ENCODE results near the gene FAM9C. TPM values are rescaled to one million over a fixed set of nuclear protein-coding genes. Genes with fewer than 3 reads are reported as not detected.

FAM9C gene
- total and polyA plus RNA-seq, 9 of the 15 experiments (the other 6 are each of a cell fraction or from before 2014, with no cell fraction given), result not detected

DNA sequence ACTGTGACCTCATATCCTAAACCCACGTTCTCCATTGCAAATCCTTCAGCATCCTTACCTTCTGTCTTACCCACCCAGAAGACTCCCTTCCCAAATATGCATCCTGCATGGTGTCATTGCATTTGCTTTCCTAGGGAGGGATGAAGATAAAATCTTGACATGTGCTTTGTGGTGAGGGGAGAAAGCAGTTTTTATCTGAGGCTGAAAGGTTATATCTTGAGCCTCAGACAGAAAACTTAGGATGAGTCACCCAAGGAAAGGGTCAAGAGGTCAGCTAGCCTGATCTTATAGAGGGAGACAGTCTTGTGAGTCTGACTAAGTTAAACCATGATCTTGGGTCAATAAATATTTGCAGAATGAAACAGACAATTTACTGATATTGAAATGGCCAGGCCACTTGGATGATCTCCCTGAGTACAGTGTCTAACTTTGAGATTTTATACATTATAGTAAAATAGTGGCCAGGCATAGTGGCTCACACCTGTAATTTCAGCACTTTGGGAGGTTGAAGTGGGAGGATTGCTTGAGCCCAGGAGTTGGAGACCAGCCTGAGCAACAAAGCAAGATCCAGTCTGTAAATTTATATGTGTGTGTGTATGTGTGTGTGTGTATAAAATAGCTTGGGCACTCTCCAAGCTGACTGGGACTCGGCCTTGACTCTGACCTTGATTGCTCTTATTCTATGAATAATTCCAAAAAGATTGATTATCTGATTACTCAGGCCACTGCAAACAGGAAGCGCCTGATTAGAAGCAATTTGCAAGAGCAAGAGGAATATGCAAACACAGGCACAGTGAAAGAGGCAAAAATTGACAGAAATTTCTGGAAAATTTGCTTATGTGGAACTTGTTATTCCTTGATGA lies 15.4 kb upstream of the FAM9C start (continued):
- TF ChIP-seq, protein P1, sequence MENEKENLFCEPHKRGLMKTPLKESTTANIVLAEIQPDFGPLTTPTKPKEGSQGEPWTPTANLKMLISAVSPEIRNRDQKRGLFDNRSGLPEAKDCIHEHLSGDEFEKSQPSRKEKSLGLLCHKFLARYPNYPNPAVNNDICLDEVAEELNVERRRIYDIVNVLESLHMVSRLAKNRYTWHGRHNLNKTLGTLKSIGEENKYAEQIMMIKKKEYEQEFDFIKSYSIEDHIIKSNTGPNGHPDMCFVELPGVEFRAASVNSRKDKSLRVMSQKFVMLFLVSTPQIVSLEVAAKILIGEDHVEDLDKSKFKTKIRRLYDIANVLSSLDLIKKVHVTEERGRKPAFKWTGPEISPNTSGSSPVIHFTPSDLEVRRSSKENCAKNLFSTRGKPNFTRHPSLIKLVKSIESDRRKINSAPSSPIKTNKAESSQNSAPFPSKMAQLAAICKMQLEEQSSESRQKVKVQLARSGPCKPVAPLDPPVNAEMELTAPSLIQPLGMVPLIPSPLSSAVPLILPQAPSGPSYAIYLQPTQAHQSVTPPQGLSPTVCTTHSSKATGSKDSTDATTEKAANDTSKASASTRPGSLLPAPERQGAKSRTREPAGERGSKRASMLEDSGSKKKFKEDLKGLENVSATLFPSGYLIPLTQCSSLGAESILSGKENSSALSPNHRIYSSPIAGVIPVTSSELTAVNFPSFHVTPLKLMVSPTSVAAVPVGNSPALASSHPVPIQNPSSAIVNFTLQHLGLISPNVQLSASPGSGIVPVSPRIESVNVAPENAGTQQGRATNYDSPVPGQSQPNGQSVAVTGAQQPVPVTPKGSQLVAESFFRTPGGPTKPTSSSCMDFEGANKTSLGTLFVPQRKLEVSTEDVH (IDR thresholded peaks at IDR 0.05; ENCODE audit: low read depth, partially characterized antibody), result no peak
- TF ChIP-seq, protein P2, sequence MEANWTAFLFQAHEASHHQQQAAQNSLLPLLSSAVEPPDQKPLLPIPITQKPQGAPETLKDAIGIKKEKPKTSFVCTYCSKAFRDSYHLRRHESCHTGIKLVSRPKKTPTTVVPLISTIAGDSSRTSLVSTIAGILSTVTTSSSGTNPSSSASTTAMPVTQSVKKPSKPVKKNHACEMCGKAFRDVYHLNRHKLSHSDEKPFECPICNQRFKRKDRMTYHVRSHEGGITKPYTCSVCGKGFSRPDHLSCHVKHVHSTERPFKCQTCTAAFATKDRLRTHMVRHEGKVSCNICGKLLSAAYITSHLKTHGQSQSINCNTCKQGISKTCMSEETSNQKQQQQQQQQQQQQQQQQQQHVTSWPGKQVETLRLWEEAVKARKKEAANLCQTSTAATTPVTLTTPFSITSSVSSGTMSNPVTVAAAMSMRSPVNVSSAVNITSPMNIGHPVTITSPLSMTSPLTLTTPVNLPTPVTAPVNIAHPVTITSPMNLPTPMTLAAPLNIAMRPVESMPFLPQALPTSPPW (CRISPR knock-in tag; IDR thresholded peaks at IDR 0.05), result peak; percentile 43
- TF ChIP-seq, protein P3, sequence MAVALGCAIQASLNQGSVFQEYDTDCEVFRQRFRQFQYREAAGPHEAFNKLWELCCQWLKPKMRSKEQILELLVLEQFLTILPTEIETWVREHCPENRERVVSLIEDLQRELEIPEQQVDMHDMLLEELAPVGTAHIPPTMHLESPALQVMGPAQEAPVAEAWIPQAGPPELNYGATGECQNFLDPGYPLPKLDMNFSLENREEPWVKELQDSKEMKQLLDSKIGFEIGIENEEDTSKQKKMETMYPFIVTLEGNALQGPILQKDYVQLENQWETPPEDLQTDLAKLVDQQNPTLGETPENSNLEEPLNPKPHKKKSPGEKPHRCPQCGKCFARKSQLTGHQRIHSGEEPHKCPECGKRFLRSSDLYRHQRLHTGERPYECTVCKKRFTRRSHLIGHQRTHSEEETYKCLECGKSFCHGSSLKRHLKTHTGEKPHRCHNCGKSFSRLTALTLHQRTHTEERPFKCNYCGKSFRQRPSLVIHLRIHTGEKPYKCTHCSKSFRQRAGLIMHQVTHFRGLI (CRISPR knock-in tag; IDR thresholded peaks at IDR 0.05), result no peak
- TF ChIP-seq, protein P4, sequence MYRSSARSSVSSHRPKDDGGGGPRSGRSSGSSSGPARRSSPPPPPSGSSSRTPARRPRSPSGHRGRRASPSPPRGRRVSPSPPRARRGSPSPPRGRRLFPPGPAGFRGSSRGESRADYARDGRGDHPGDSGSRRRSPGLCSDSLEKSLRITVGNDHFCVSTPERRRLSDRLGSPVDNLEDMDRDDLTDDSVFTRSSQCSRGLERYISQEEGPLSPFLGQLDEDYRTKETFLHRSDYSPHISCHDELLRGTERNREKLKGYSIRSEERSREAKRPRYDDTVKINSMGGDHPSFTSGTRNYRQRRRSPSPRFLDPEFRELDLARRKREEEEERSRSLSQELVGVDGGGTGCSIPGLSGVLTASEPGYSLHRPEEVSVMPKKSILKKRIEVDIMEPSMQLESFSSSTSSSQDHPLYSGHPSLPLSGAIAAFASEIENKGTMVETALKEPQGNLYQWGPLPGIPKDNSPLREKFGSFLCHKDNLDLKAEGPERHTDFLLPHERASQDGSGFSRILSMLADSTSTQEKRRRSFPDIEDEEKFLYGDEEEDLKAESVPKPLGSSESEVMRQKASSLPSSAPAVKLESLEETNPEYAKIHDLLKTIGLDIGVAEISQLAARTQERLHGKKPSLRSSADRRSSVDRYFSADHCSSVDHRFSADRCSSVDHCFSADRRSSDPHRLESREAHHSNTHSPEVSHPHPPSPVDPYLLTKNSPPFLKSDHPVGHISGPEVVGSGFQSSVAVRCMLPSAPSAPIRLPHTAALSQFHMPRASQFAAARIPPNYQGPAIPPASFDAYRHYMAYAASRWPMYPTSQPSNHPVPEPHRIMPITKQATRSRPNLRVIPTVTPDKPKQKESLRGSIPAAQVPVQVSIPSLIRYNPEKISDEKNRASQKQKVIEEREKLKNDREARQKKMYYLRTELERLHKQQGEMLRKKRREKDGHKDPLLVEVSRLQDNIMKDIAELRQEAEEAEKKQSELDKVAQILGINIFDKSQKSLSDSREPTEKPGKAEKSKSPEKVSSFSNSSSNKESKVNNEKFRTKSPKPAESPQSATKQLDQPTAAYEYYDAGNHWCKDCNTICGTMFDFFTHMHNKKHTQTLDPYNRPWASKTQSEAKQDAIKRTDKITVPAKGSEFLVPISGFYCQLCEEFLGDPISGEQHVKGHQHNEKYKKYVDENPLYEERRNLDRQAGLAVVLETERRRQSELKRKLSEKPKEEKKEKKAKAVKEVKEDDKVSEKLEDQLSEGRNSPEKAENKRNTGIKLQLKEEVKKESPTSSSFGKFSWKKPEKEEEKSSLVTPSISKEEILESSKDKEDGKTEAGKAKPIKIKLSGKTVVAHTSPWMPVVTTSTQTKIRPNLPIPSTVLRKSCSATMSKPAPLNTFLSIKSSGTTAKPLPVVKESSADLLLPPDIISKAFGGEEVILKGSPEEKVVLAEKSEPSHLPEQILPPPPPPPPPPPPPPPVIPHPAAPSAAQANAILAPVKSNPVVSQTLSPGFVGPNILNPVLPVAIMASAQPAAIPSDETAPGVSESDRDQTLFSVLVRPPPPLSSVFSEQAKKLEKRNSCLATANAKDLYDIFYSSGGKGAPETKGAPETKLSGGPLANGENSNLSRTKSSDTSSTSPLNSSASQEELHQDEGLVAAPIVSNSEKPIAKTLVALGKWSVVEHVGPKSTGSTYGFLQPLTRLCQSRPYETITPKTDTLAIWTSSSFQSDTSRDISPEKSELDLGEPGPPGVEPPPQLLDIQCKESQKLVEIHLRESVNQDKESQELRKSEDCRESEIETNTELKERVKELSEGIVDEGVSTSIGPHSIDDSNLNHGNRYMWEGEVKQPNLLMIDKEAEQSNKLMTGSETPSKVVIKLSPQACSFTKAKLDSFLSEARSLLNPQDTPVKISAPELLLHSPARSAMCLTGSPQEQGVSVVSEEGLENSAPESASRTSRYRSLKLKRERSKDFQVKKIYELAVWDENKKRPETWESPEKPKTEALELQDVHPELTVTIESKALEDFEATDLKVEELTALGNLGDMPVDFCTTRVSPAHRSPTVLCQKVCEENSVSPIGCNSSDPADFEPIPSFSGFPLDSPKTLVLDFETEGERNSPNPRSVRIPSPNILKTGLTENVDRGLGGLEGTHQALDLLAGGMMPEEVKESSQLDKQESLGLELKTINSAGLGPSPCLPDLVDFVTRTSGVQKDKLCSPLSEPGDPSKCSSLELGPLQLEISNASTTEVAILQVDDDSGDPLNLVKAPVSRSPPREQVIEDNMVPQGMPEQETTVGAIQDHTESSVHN (IDR thresholded peaks at IDR 0.05; ENCODE audit: borderline replicate concordance in 1 of 2, low read depth in 1 of 2), result peak in 1 of 2 experiments; percentile 59; a peak in 1 of 4 replicates
- TF ChIP-seq ZNF764 (CRISPR knock-in tag; IDR thresholded peaks at IDR 0.05; ENCODE audit: low read depth) (no peak), ZBTB8A (IDR thresholded peaks at IDR 0.05; ENCODE audit: partially characterized antibody) (no peak)
- TF ChIP-seq, protein P5, sequence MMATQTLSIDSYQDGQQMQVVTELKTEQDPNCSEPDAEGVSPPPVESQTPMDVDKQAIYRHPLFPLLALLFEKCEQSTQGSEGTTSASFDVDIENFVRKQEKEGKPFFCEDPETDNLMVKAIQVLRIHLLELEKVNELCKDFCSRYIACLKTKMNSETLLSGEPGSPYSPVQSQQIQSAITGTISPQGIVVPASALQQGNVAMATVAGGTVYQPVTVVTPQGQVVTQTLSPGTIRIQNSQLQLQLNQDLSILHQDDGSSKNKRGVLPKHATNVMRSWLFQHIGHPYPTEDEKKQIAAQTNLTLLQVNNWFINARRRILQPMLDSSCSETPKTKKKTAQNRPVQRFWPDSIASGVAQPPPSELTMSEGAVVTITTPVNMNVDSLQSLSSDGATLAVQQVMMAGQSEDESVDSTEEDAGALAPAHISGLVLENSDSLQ (IDR thresholded peaks at IDR 0.05), result peak; percentile 47; the same call in 1 of the 2 replicates
